ENCODE results near the gene RASSF5.

The RASSF5 gene

DNA sequence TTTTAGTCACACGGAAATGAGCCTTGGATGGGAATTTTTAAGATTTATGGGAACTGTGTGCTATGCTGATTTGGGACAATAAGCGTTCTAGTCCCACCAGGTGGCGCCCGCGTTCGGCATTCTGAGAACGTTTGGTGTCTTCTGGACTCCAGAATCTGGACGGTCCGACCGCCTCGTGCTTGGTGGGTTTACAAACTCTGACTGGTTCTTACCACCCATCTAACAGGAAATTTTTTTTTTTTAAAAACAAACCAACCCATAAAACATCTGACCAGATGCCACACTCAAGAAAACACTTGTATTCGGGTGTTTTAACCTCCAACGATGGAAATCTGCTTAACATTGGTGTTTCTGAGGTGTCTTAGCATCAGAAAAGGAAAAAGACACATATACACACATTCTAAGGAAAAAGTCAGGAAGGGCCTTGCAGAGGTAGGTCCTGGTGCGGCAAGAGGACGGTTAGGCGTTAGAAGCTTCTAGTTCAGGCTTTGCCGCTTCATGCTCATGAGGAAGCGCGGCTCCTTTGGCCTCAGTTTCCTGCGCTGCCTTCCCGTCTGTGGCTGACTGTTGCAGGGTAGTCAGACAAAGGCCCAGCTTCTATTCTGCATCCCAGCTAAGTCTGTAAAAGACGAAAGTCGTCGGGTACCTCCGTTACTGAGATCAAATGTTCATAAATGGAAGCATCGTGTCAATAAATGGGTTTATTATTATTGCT is 127.2 kb downstream of the RASSF5 start:
- ATAC-seq (ENCODE audit: insufficient read depth, low read depth) (no peak), DNase-seq (peak; percentile 77)
- peak overlapping the region; percentile 98 for H3K4me2 ChIP-seq (ENCODE audit: insufficient read depth, low read length)
- no peaks in the 10 kb centered on the region for H4K20me1 ChIP-seq (ENCODE audit: insufficient read depth, low read length)
- no peaks in the 10 kb centered on the region for H3K9me3 ChIP-seq (ENCODE audit: insufficient read depth, low read length, severe bottlenecking)
- H3K36me3 ChIP-seq (ENCODE audit: insufficient read depth, low read length) = no peaks in the 10 kb centered on the region
- peak overlapping the region; percentile 94 for H2AFZ ChIP-seq (ENCODE audit: low read depth, low read length)
- no peaks in the 10 kb centered on the region for H3K79me2 ChIP-seq (ENCODE audit: insufficient read depth, low read length)
- H3K27ac ChIP-seq (ENCODE audit: low read length) = peak overlapping the region; percentile 72
- peak overlapping the region; percentile 91 to 98; a peak in 3 of 4 replicates for H3K4me3 ChIP-seq (ENCODE audit: low read depth in 1 of 2, low read length in 2 of 2)
- H3K9ac ChIP-seq (ENCODE audit: low read depth, low read length) = peak overlapping the region; percentile 58
- peaks cover 37% of the 10 kb centered on the region for H3K4me1 ChIP-seq (ENCODE audit: insufficient read depth, low read length)
- TF ChIP-seq EZH2 (IDR thresholded peaks at IDR 0.05; ENCODE audit: borderline replicate concordance, low read depth, low read length, severe bottlenecking) = no peak
- TF ChIP-seq, protein P1, sequence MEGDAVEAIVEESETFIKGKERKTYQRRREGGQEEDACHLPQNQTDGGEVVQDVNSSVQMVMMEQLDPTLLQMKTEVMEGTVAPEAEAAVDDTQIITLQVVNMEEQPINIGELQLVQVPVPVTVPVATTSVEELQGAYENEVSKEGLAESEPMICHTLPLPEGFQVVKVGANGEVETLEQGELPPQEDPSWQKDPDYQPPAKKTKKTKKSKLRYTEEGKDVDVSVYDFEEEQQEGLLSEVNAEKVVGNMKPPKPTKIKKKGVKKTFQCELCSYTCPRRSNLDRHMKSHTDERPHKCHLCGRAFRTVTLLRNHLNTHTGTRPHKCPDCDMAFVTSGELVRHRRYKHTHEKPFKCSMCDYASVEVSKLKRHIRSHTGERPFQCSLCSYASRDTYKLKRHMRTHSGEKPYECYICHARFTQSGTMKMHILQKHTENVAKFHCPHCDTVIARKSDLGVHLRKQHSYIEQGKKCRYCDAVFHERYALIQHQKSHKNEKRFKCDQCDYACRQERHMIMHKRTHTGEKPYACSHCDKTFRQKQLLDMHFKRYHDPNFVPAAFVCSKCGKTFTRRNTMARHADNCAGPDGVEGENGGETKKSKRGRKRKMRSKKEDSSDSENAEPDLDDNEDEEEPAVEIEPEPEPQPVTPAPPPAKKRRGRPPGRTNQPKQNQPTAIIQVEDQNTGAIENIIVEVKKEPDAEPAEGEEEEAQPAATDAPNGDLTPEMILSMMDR (IDR thresholded peaks at IDR 0.05; ENCODE audit: borderline replicate concordance, extremely low read depth, low read length, poor library complexity, severe bottlenecking) = peak; percentile 90
- H3K27me3 ChIP-seq (ENCODE audit: insufficient read depth, low read length, poor library complexity) = no peaks in the 10 kb centered on the region

DNA sequence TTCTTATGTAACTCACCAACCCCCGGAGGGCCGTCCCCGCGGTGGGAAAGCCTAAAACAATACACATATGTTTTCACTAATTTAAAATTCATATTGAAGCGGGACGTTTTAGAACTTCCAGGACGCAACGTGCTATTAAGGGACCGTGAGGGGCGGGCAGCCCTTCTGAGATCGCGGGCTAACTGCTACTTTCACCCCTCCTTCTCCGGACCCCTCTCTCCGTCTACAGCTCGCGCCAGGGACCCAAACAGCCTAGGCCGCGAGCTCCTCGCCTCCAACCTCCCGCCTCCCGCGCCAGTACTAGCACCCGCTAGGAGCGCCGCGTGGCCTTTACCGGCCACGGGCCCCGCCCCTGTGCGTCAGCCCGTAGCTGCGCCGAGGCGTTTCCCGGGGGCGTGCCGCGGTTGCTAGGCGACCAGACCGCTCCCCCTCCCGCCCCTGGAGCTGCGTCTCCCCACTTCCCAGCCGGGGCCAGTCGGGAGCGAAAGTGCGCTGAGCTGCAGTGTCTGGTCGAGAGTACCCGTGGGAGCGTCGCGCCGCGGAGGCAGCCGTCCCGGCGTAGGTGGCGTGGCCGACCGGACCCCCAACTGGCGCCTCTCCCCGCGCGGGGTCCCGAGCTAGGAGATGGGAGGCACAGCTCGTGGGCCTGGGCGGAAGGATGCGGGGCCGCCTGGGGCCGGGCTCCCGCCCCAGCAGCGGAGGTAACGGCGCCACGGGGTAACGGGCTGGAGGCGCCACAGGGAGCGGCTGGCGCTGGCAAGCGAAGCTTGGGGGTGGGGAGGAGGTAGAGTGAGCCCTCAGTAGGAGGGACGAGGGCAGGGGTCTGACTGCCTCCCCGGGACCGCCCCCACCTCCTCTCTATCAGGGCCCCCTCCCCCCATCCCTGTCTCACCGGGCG is 128.0 kb downstream of the RASSF5 start, which contains the start of gene DYRK3:
Gene DYRK3, plus strand, starts transcription at position 457 of the 898 bp plus-strand sequence. Its CDS starts 168 bp downstream, at position 625.
- peak within 1 kb of the TSS; percentile 58 for H3K9ac ChIP-seq (ENCODE audit: low read depth, low read length)
- H3K4me2 ChIP-seq (ENCODE audit: insufficient read depth, low read length) = peak within 1 kb of the TSS; percentile 98
- H3K79me2 ChIP-seq (ENCODE audit: insufficient read depth, low read length) = no peaks in the 10 kb centered on the region
- H3K36me3 ChIP-seq (ENCODE audit: insufficient read depth, low read length) = no peaks in the 10 kb centered on the region
- H4K20me1 ChIP-seq (ENCODE audit: insufficient read depth, low read length) = no peaks in the 10 kb centered on the region
- ATAC-seq (ENCODE audit: insufficient read depth, low read depth) (peak; percentile 91), DNase-seq (peak; percentile 94)
- H3K4me1 ChIP-seq (ENCODE audit: insufficient read depth, low read length) = peaks cover 37% of the 10 kb centered on the region
- no peaks in the 10 kb centered on the region for H3K9me3 ChIP-seq (ENCODE audit: insufficient read depth, low read length, severe bottlenecking)
- TF ChIP-seq EZH2 (IDR thresholded peaks at IDR 0.05; ENCODE audit: borderline replicate concordance, low read depth, low read length, severe bottlenecking) = no peak
- TF ChIP-seq, protein P1 (IDR thresholded peaks at IDR 0.05; ENCODE audit: borderline replicate concordance, extremely low read depth, low read length, poor library complexity, severe bottlenecking) = peak; percentile 14
- H2AFZ ChIP-seq (ENCODE audit: low read depth, low read length) = peak within 1 kb of the TSS; percentile 94
- no peaks in the 10 kb centered on the region for H3K27me3 ChIP-seq (ENCODE audit: insufficient read depth, low read length, poor library complexity)
- H3K27ac ChIP-seq (ENCODE audit: low read length) = peak within 1 kb of the TSS; percentile 72
- H3K4me3 ChIP-seq (ENCODE audit: low read depth in 1 of 2, low read length in 2 of 2) = peak within 1 kb of the TSS; percentile 91 to 98; a peak in 3 of 4 replicates

- ATAC-seq (ENCODE audit: insufficient read depth, low read depth) (no peak), DNase-seq (no peak)
- H3K9ac ChIP-seq (ENCODE audit: low read depth, low read length) = peak overlapping the region; percentile 58
- H3K27ac ChIP-seq (ENCODE audit: low read length) = 0 out of 2 replicates have a peak overlapping the region, but pooled peaks have one; percentile 63
- TF ChIP-seq, protein P1 (IDR thresholded peaks at IDR 0.05; ENCODE audit: borderline replicate concordance, extremely low read depth, low read length, poor library complexity, severe bottlenecking) = no peak
- no peak for TF ChIP-seq EZH2 (IDR thresholded peaks at IDR 0.05; ENCODE audit: borderline replicate concordance, low read depth, low read length, severe bottlenecking)
- H3K9me3 ChIP-seq (ENCODE audit: insufficient read depth, low read length, severe bottlenecking) = no peaks in the 10 kb centered on the region
- H3K27me3 ChIP-seq (ENCODE audit: insufficient read depth, low read length, poor library complexity) = no peaks in the 10 kb centered on the region
- H3K4me3 ChIP-seq (ENCODE audit: low read depth in 1 of 2, low read length in 2 of 2) = peak overlapping the region; percentile 91 to 98; a peak in 3 of 4 replicates
- no peaks in the 10 kb centered on the region for H3K79me2 ChIP-seq (ENCODE audit: insufficient read depth, low read length)
- H4K20me1 ChIP-seq (ENCODE audit: insufficient read depth, low read length) = no peaks in the 10 kb centered on the region
- H2AFZ ChIP-seq (ENCODE audit: low read depth, low read length) = peak overlapping the region; percentile 94
- peak overlapping the region; percentile 98 for H3K4me2 ChIP-seq (ENCODE audit: insufficient read depth, low read length)
- no peaks in the 10 kb centered on the region for H3K36me3 ChIP-seq (ENCODE audit: insufficient read depth, low read length)
- H3K4me1 ChIP-seq (ENCODE audit: insufficient read depth, low read length) = peaks cover 37% of the 10 kb centered on the region
Observed at GRCh38 chr1:206635978-206636345, 128.6 kb downstream of the RASSF5 start.

Measured in DND-41 (cell line).